ENCODE data around the gene MESP2. TPM values are rescaled to one million over a fixed set of nuclear protein-coding genes. Genes with fewer than 3 reads are reported as not detected.

MESP2 gene
- total RNA-seq, 2 experiments from 2014 or later: not detected

DNA sequence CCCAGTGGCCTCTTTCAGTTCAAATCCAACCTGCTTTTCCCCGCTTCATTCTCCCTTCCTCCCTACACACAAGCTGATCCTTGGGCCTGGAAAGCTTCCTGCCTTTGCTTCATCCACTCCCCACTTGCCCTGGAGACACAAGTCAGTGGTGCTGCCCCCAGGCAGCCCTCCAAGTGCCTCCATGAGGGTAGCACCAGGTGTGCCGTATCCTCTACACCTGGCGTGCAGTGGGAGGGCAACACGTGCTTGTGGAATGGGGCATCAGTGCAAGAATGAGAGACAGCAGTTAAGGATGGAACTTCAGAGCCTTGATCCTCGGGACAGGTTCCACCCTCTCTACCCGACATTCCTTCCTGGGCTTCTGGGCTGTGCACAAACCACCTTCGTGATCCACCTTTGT, 34.7 kb downstream of the MESP2 start:
- no peaks in the 10 kb centered on the region for H3K4me1 ChIP-seq (ENCODE audit: insufficient read depth, low read length, poor library complexity, severe bottlenecking)
- no peak overlapping the region for H3K4me2 ChIP-seq (ENCODE audit: low read length)
- H3K27ac ChIP-seq (ENCODE audit: low read depth, low read length, poor library complexity, severe bottlenecking): no peak overlapping the region
- no peaks in the 10 kb centered on the region for H3K9me3 ChIP-seq (ENCODE audit: low read length)
- no peak overlapping the region for H3K4me3 ChIP-seq (ENCODE audit: low read depth, low read length, poor library complexity, severe bottlenecking)
- ChIA-PET CTCF (ENCODE audit: unreplicated experiment) (no interaction called here), POLR2A (no interaction called here)
- no peaks in the 10 kb centered on the region for H3K9me2 ChIP-seq (ENCODE audit: insufficient read depth, low read length)
- no peak overlapping the region for H2AFZ ChIP-seq (ENCODE audit: low read length)
- no peak for DNase-seq (ENCODE audit: low spot score)
- H3K36me3 ChIP-seq (ENCODE audit: insufficient read depth, low read length): no peaks in the 10 kb centered on the region
- no peaks in the 10 kb centered on the region for H4K20me1 ChIP-seq (ENCODE audit: insufficient read depth, low read length)
- intact Hi-C loops (cut with micrococcal nuclease; ENCODE audit: unreplicated experiment): no loop called here
- BruUV-seq (replicated peaks): no TSS peak
- TF ChIP-seq EZH2phosphoT487 (IDR thresholded peaks at IDR 0.05; ENCODE audit: borderline replicate concordance, low read depth, low read length): no peak
- TF ChIP-seq, protein P1, sequence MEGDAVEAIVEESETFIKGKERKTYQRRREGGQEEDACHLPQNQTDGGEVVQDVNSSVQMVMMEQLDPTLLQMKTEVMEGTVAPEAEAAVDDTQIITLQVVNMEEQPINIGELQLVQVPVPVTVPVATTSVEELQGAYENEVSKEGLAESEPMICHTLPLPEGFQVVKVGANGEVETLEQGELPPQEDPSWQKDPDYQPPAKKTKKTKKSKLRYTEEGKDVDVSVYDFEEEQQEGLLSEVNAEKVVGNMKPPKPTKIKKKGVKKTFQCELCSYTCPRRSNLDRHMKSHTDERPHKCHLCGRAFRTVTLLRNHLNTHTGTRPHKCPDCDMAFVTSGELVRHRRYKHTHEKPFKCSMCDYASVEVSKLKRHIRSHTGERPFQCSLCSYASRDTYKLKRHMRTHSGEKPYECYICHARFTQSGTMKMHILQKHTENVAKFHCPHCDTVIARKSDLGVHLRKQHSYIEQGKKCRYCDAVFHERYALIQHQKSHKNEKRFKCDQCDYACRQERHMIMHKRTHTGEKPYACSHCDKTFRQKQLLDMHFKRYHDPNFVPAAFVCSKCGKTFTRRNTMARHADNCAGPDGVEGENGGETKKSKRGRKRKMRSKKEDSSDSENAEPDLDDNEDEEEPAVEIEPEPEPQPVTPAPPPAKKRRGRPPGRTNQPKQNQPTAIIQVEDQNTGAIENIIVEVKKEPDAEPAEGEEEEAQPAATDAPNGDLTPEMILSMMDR (conservative IDR thresholded peaks at IDR 0.05; ENCODE audit: low read length): no peak
- no peaks in the 10 kb centered on the region for H3K79me2 ChIP-seq (ENCODE audit: insufficient read depth, low read depth, low read length)

DNA sequence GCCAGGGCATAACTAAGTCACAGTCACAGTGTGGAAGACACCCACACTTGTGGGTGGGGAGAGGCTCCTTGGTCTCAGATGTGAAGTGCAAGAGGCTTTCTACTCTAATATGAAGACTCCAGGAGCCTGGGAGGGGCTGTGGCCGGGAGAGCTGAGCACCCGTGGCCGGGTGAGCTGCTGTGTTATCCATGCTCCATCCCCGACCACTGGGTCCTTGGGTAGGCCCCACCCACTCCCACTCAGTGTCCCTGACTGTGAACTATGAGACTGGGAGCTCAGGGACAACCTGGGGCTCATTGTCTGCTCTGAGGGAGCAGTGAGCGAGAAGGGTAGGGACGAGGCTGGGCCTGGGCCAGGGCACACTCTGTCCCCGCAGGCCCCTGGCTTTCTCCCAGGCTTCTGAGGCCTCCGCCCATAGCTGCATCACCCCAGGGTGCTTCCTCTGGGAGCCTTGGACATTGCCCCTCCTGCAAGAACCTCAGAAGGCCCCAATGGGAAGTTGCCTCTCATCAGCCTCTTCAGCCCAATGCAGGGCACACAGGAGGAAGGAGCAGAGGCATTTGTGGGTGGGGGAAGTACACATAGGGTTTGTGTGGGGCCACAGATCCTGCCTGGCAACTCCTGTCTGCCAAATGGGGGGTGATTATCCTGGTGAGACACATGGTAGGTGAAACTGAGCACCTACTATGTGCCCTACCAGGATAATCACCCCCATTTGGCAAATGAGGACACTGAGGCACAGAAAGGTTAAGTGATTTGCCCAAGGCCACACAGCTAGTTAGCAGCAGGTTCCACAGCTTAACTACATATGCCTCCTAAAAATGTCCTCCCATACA, 36.1 kb downstream of the MESP2 start:
- Histone ChIP-seq H3K4me2 (ENCODE audit: low read length) (no peak overlapping the region), H3K9me3 (ENCODE audit: low read length) (no peaks in the 10 kb centered on the region), H4K20me1 (ENCODE audit: insufficient read depth, low read length) (no peaks in the 10 kb centered on the region), H2AFZ (ENCODE audit: low read length) (no peak overlapping the region), H3K79me2 (ENCODE audit: insufficient read depth, low read depth, low read length) (no peaks in the 10 kb centered on the region), H3K27ac (ENCODE audit: low read depth, low read length, poor library complexity, severe bottlenecking) (no peak overlapping the region), H3K4me3 (ENCODE audit: low read depth, low read length, poor library complexity, severe bottlenecking) (no peak overlapping the region), H3K9me2 (ENCODE audit: insufficient read depth, low read length) (no peaks in the 10 kb centered on the region), H3K4me1 (ENCODE audit: insufficient read depth, low read length, poor library complexity, severe bottlenecking) (no peaks in the 10 kb centered on the region), H3K36me3 (ENCODE audit: insufficient read depth, low read length) (no peaks in the 10 kb centered on the region)
- intact Hi-C loops (cut with micrococcal nuclease; ENCODE audit: unreplicated experiment): no loop called here
- ChIA-PET CTCF (ENCODE audit: unreplicated experiment) (no interaction called here), POLR2A (no interaction called here)
- TF ChIP-seq EZH2phosphoT487 (IDR thresholded peaks at IDR 0.05; ENCODE audit: borderline replicate concordance, low read depth, low read length): no peak
- TF ChIP-seq, protein P1 (conservative IDR thresholded peaks at IDR 0.05; ENCODE audit: low read length): no peak
- no peak for DNase-seq (ENCODE audit: low spot score)
- BruUV-seq (replicated peaks): no TSS peak

DNA sequence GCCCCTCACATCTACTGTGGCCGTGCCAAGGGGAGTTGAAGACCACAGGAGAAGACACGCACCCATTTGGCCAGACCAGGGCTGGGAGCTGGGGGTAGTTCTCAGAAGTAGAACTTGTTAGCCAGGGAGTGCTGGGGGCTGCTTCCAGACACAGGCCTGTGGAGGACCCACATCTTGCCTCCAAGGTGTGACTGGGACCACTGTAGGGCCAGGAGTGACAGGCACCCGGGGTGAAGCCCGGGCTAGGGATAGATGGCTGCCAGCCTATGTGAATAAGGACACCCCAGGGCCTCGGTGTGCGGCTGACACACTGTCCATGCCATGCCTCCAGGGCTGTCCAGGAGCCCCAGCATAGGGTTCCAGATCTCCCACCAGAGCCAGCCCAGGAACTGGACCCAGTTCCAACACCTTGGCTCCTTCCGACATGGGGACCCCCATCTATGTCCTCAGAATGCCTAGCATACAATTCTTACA, 36.8 kb downstream of the MESP2 start:
- Histone ChIP-seq H3K4me3 (ENCODE audit: low read depth, low read length, poor library complexity, severe bottlenecking) (no peak overlapping the region), H3K9me3 (ENCODE audit: low read length) (no peaks in the 10 kb centered on the region), H4K20me1 (ENCODE audit: insufficient read depth, low read length) (no peaks in the 10 kb centered on the region), H3K36me3 (ENCODE audit: insufficient read depth, low read length) (no peaks in the 10 kb centered on the region), H3K79me2 (ENCODE audit: insufficient read depth, low read depth, low read length) (no peaks in the 10 kb centered on the region), H3K4me2 (ENCODE audit: low read length) (no peak overlapping the region), H3K27ac (ENCODE audit: low read depth, low read length, poor library complexity, severe bottlenecking) (no peak overlapping the region), H2AFZ (ENCODE audit: low read length) (no peak overlapping the region), H3K9me2 (ENCODE audit: insufficient read depth, low read length) (no peaks in the 10 kb centered on the region), H3K4me1 (ENCODE audit: insufficient read depth, low read length, poor library complexity, severe bottlenecking) (no peaks in the 10 kb centered on the region)
- BruUV-seq (replicated peaks): no TSS peak
- intact Hi-C loops (cut with micrococcal nuclease; ENCODE audit: unreplicated experiment): no loop called here
- no peak for TF ChIP-seq EZH2phosphoT487 (IDR thresholded peaks at IDR 0.05; ENCODE audit: borderline replicate concordance, low read depth, low read length)
- TF ChIP-seq, protein P1 (conservative IDR thresholded peaks at IDR 0.05; ENCODE audit: low read length): no peak
- no peak for DNase-seq (ENCODE audit: low spot score)
- ChIA-PET CTCF (ENCODE audit: unreplicated experiment) (no interaction called here), POLR2A (no interaction called here)

Data from OCI-LY7 (cell line).